Gastroesophageal sphincter (tissue), 4 donors: Measurements from ENCODE around the gene UBE2Q1. TPM values are rescaled to one million over a fixed set of nuclear protein-coding genes. Genes with fewer than 3 reads are reported as not detected.

Experiments
- ATAC-seq: fragments of 150-250 bp; one replicate; pipeline ENCODE4 v1.9.1; 2016; ENCODE audit warnings: mild to moderate bottlenecking, moderate library complexity
- H3K27ac ChIP-seq, 4 donors: fragments of 200-600 bp; sonication (generic) in 3 of 4; 1 replicate in 3 of 4; 2 replicates in 1 of 4; pipeline ENCODE4 v1.5.1; 2016 to 2019
- H3K27me3 ChIP-seq: fragments of 200-600 bp; sonication (generic); one replicate; pipeline ENCODE4 v1.5.1; 2019
- H3K36me3 ChIP-seq, 2 donors: fragments of 200-600 bp; sonication (generic); one replicate each; pipeline ENCODE4 v1.5.1; 2019; ENCODE audit warnings: control low read depth in 1 of 2
- H3K4me1 ChIP-seq, 3 donors: fragments of 200-600 bp; sonication (generic); 1 replicate in 2 of 3; 2 replicates in 1 of 3; pipeline ENCODE4 v1.5.1; 2016 to 2019; ENCODE audit warnings: control low read depth in 2 of 3
- H3K4me3 ChIP-seq, 2 donors: fragments of 200-600 bp; sonication (generic); one replicate each; pipeline ENCODE4 v1.5.1; 2019; ENCODE audit warnings: mild to moderate bottlenecking in 1 of 2, moderate library complexity in 1 of 2
- H3K9me3 ChIP-seq, 3 donors: fragments of 200-600 bp; sonication (generic); one replicate each; pipeline ENCODE4 v1.5.1; 2017 to 2019; ENCODE audit warnings: control low read depth in 2 of 3
- CTCF ChIP-seq, 4 experiments: fragments of 200-600 bp in 2 of 4; fragments of 450-650 bp in 2 of 4; sonication (generic) in 1 of 4; IDR thresholded peaks; one replicate each; pipeline ENCODE4 v1.5.1; 2017 to 2019; ENCODE audit warnings: antibody characterized with exemption in 4 of 4, mild to moderate bottlenecking in 2 of 4, moderate library complexity in 2 of 4
- EP300 ChIP-seq: sonication (generic); formaldehyde crosslinking; IDR thresholded peaks from one replicate; pipeline ENCODE4 v1.6.1; 2017; ENCODE audit warnings: antibody characterized with exemption, mild to moderate bottlenecking
- POLR2A ChIP-seq, 2 donors: fragments of 450-650 bp; IDR thresholded peaks; one replicate each; pipeline ENCODE4 v1.6.1; 2017; ENCODE audit warnings: antibody characterized with exemption in 2 of 2, mild to moderate bottlenecking in 2 of 2, moderate library complexity in 1 of 2
- POLR2AphosphoS5 ChIP-seq: sonication (generic); formaldehyde crosslinking; IDR thresholded peaks from one replicate; pipeline ENCODE4 v1.6.1; 2017; ENCODE audit warnings: antibody characterized with exemption
- WGBS, 2 donors: methylation state at CpG; one replicate each; pipeline ENCODE4 v1.1.5; 2018; ENCODE audit warnings: low coverage in 1 of 2; 5-methylcytosine and 5-hydroxymethylcytosine counted together
- total RNA-seq, 4 donors: library from RNA; depleted of rRNA; stranded (reverse); fragments of >200 nt; gene quantifications; one replicate each; pipeline ENCODE4 v1.1.0, GENCODE V29; 2016

The UBE2Q1 gene
- total RNA-seq, 4 donors from 2014 or later = 27.4 to 39.7 (median 32.2) TPM

- Histone ChIP-seq H3K27me3 (no peaks in the 10 kb centered on the region), H3K27ac (peak overlapping the region in 1 of 4 donors; percentile 6), H3K4me3 (no peak overlapping the region), H3K9me3 (no peaks in the 10 kb centered on the region), H3K4me1 (peaks cover 0 to 54% (median 18%) of the 10 kb centered on the region in 3 donors), H3K36me3 (peaks cover 0 to 75% of the 10 kb centered on the region in 2 donors)
- WGBS, 2 donors = 93 to 96% methylated on average over 3 to 4 of the region's 6 CpGs
- no peak for TF ChIP-seq POLR2A (IDR thresholded peaks at IDR 0.05)
- TF ChIP-seq POLR2AphosphoS5 = no peak
- no peak for TF ChIP-seq EP300
- no peak for TF ChIP-seq CTCF (IDR thresholded peaks at IDR 0.05)
- no peak for ATAC-seq
Measured at GRCh38 chr1:154552036-154552435, 6.4 kb downstream of the UBE2Q1 start.

GRCh38 chr1:154551474-154551873, 7.0 kb downstream of the UBE2Q1 start:
- peaks cover 0 to 48% (median 15%) of the 10 kb centered on the region in 3 donors for H3K4me1 ChIP-seq
- no peak for ATAC-seq
- H3K27ac ChIP-seq = no peak overlapping the region
- H3K27me3 ChIP-seq = no peaks in the 10 kb centered on the region
- H3K9me3 ChIP-seq = no peaks in the 10 kb centered on the region
- WGBS, 2 donors = no CpG with 5 or more reads among the region's 4 CpGs
- no peak overlapping the region for H3K4me3 ChIP-seq
- TF ChIP-seq POLR2A (IDR thresholded peaks at IDR 0.05) (no peak), POLR2AphosphoS5 (no peak), CTCF (IDR thresholded peaks at IDR 0.05) (no peak), EP300 (no peak)
- peaks cover 0 to 75% of the 10 kb centered on the region in 2 donors for H3K36me3 ChIP-seq

- H3K27me3 ChIP-seq = no peaks in the 10 kb centered on the region
- WGBS, 2 donors = 67 to 72% methylated on average over 3 to 4 of the region's 6 CpGs
- H3K36me3 ChIP-seq = peaks cover 0 to 72% of the 10 kb centered on the region in 2 donors
- ATAC-seq = no peak
- no peak for TF ChIP-seq CTCF (IDR thresholded peaks at IDR 0.05)
- no peak for TF ChIP-seq POLR2AphosphoS5
- H3K27ac ChIP-seq = no peak overlapping the region
- H3K4me1 ChIP-seq = peaks cover 0 to 40% (median 8%) of the 10 kb centered on the region in 3 donors
- H3K4me3 ChIP-seq = no peak overlapping the region
- H3K9me3 ChIP-seq = no peaks in the 10 kb centered on the region
Measured at GRCh38 chr1:154550657-154551056, 7.8 kb downstream of the UBE2Q1 start.

- no peak for ATAC-seq
- H3K4me3 ChIP-seq = no peak overlapping the region
- peaks cover 0 to 34% (median 8%) of the 10 kb centered on the region in 3 donors for H3K4me1 ChIP-seq
- H3K27me3 ChIP-seq = no peaks in the 10 kb centered on the region
- 30 to 52% methylated on average over 3 to 5 of the region's 5 CpGs for WGBS, 2 donors
- no peak for TF ChIP-seq CTCF (IDR thresholded peaks at IDR 0.05)
- TF ChIP-seq POLR2AphosphoS5 = no peak
- TF ChIP-seq POLR2A (IDR thresholded peaks at IDR 0.05) = no peak
- no peak for TF ChIP-seq EP300
- H3K9me3 ChIP-seq = no peaks in the 10 kb centered on the region
- no peak overlapping the region for H3K27ac ChIP-seq
- peaks cover 0 to 66% of the 10 kb centered on the region in 2 donors for H3K36me3 ChIP-seq
Measured at GRCh38 chr1:154550070-154550469, 8.4 kb downstream of the UBE2Q1 start.

GRCh38 chr1:154549202-154549770, 9.2 kb downstream of the UBE2Q1 start:
- TF ChIP-seq EP300 (no peak), POLR2AphosphoS5 (no peak), POLR2A (IDR thresholded peaks at IDR 0.05) (no peak), CTCF (IDR thresholded peaks at IDR 0.05) (no peak)
- H3K9me3 ChIP-seq = no peaks in the 10 kb centered on the region
- WGBS, 2 donors = 63 to 73% methylated on average over 2 to 3 of the region's 3 CpGs
- H3K27me3 ChIP-seq = no peaks in the 10 kb centered on the region
- ATAC-seq = no peak
- peaks cover 0 to 29% (median 8%) of the 10 kb centered on the region in 3 donors for H3K4me1 ChIP-seq
- peaks cover 0 to 58% of the 10 kb centered on the region in 2 donors for H3K36me3 ChIP-seq
- H3K27ac ChIP-seq = peak overlapping the region in 1 of 4 donors; percentile 12
- H3K4me3 ChIP-seq = no peak overlapping the region
